ENCODE results near the gene SAV1. TPM values are rescaled to one million over a fixed set of nuclear protein-coding genes. Genes with fewer than 3 reads are reported as not detected.
"Not testable (repeated sequence)": the region's sequence is repeated elsewhere in the genome, so short reads cannot be mapped to it uniquely, and the experiment has no call there.

SAV1 gene
- total RNA-seq, 2 experiments from 2014 or later, result 14.1 to 14.9 TPM

- ChIA-PET POLR2A (interaction anchor here (0.6 to 0.7 kb wide), 2 partner anchors 83 to 106 kb away, joined by 3 to 6 read pairs; no protein-coding TSS in a partner anchor), CTCF (interaction anchor here (0.6 kb wide), 1 partner anchor 141 kb away, joined by 3 read pairs; no protein-coding TSS in a partner anchor)
Observed at GRCh38 chr14:50666772-50667683, 1.1 kb downstream of the SAV1 start.

GRCh38 chr14:50665300-50665699 is 2.8 kb downstream of the SAV1 start:
- POLR2A ChIA-PET, result not testable (repeated sequence)

GRCh38 chr14:50664579-50664978 is 3.5 kb downstream of the SAV1 start:
- CTCF ChIA-PET, POLR2A ChIA-PET: not testable (repeated sequence)

More at GRCh38 chr14:50665300-50665699, 2.8 kb downstream of the SAV1 start:
- CTCF ChIA-PET, result not testable (repeated sequence)

GRCh38 chr14:50659327-50659974 is 8.7 kb downstream of the SAV1 start:
- ChIA-PET POLR2A (no interaction called here), CTCF (interaction anchor here (0.6 kb wide), 1 partner anchor 118 kb away, joined by 5 read pairs; no protein-coding TSS in a partner anchor)

- ChIA-PET POLR2A (no interaction called here), CTCF (interaction anchor here (1.2 kb wide), 1 partner anchor 39 kb away, joined by 4 read pairs; no protein-coding TSS in a partner anchor)
Observed at GRCh38 chr14:50658203-50658602, 9.9 kb downstream of the SAV1 start.

GRCh38 chr14:50657753-50658152 is 10.4 kb downstream of the SAV1 start:
- POLR2A ChIA-PET, result no interaction called here
- CTCF ChIA-PET, result interaction anchor here (1.2 kb wide), 1 partner anchor 38 kb away, joined by 4 read pairs; no protein-coding TSS in a partner anchor

GRCh38 chr14:50656776-50657175 is 11.3 kb downstream of the SAV1 start:
- POLR2A ChIA-PET, result no interaction called here

GRCh38 chr14:50649691-50650090 is 18.4 kb downstream of the SAV1 start:
- ChIA-PET POLR2A (no interaction called here), CTCF (no interaction called here)

More at GRCh38 chr14:50656776-50657175, 11.3 kb downstream of the SAV1 start:
- CTCF ChIA-PET, result interaction anchor here (0.7 kb wide), 1 partner anchor 1195 kb away, joined by 3 read pairs; no protein-coding TSS in a partner anchor

GRCh38 chr14:50647753-50648152 is 20.4 kb downstream of the SAV1 start:
- ChIA-PET POLR2A (no interaction called here), CTCF (no interaction called here)

GRCh38 chr14:50647282-50647681 is 20.8 kb downstream of the SAV1 start:
- ChIA-PET CTCF (no interaction called here), POLR2A (no interaction called here)

- POLR2A ChIA-PET, result no interaction called here
- CTCF ChIA-PET, result no interaction called here
Observed at GRCh38 chr14:50635141-50635540, 33.0 kb downstream of the SAV1 start.

GRCh38 chr14:50633954-50634353 is 34.2 kb downstream of the SAV1 start:
- CTCF ChIA-PET, result interaction anchor here (0.6 kb wide), 1 partner anchor 8 kb away, joined by 3 read pairs; no protein-coding TSS in a partner anchor

GRCh38 chr14:50631408-50631821 is 36.7 kb downstream of the SAV1 start:
- POLR2A ChIA-PET, result no interaction called here

More at GRCh38 chr14:50633954-50634353, 34.2 kb downstream of the SAV1 start:
- POLR2A ChIA-PET, result no interaction called here

GRCh38 chr14:50624947-50625346 is 43.2 kb downstream of the SAV1 start:
- CTCF ChIA-PET, POLR2A ChIA-PET: not testable (repeated sequence)

More at GRCh38 chr14:50631408-50631821, 36.7 kb downstream of the SAV1 start:
- CTCF ChIA-PET, result interaction anchor here (0.9 to 1.7 kb wide), 2 partner anchors 12 to 228 kb away, joined by 3 read pairs; no protein-coding TSS in a partner anchor

GRCh38 chr14:50624447-50624846 is 43.7 kb downstream of the SAV1 start:
- ChIA-PET POLR2A (no interaction called here), CTCF (no interaction called here)

GRCh38 chr14:50622978-50623377 is 45.1 kb downstream of the SAV1 start:
- POLR2A ChIA-PET, result no interaction called here

GRCh38 chr14:50620341-50620740 is 47.8 kb downstream of the SAV1 start:
- POLR2A ChIA-PET, result no interaction called here
- CTCF ChIA-PET, result interaction anchor here (1.3 to 2.0 kb wide), 3 partner anchors 38 to 240 kb away, joined by 4 to 11 read pairs (median 4); no protein-coding TSS in a partner anchor

More at GRCh38 chr14:50622978-50623377, 45.1 kb downstream of the SAV1 start:
- CTCF ChIA-PET, result no interaction called here

- CTCF ChIA-PET, result interaction anchor here (0.9 to 2.0 kb wide), 4 partner anchors 12 to 240 kb away, joined by 3 to 11 read pairs (median 4); no protein-coding TSS in a partner anchor
Observed at GRCh38 chr14:50619569-50620141, 48.5 kb downstream of the SAV1 start.

GRCh38 chr14:50616275-50616674 is 51.8 kb downstream of the SAV1 start:
- ChIA-PET POLR2A (no interaction called here), CTCF (interaction anchor here (0.6 to 1.6 kb wide), 2 partner anchors 72 to 159 kb away, joined by 3 read pairs; no protein-coding TSS in a partner anchor)

More at GRCh38 chr14:50619569-50620141, 48.5 kb downstream of the SAV1 start:
- POLR2A ChIA-PET, result interaction anchor here (1.0 kb wide), 1 partner anchor 154 kb away, joined by 3 read pairs; no protein-coding TSS in a partner anchor

- ChIA-PET POLR2A (no interaction called here), CTCF (no interaction called here)
Observed at GRCh38 chr14:50615552-50615951, 52.6 kb downstream of the SAV1 start.

Measured in activated CD8-positive, alpha-beta memory T cell treated with anti-CD3 and anti-CD28 coated beads for 36 hours (primary cell).